Thyroid gland (tissue), 4 donors: ENCODE data around the gene MOSPD2.

Experiments used
- POLR2A ChIP-seq, 2 donors: fragments of 450-650 bp; IDR thresholded peaks; one replicate each; pipeline ENCODE4 v1.6.1; 2017; ENCODE audit warnings: antibody characterized with exemption in 2 of 2, mild to moderate bottlenecking in 2 of 2, moderate library complexity in 1 of 2
- TF ChIP-seq, protein P1 (sequence below), 6 experiments: fragments of 200-600 bp in 3 of 6; fragments of 450-650 bp in 3 of 6; sonication (generic) in 3 of 6; IDR thresholded peaks; one replicate each; pipeline ENCODE4 v1.5.1; 2016 to 2019; ENCODE audit warnings: antibody characterized with exemption in 6 of 6, mild to moderate bottlenecking in 2 of 6, inconsistent platforms in 1 of 6, moderate library complexity in 1 of 6

DNA sequence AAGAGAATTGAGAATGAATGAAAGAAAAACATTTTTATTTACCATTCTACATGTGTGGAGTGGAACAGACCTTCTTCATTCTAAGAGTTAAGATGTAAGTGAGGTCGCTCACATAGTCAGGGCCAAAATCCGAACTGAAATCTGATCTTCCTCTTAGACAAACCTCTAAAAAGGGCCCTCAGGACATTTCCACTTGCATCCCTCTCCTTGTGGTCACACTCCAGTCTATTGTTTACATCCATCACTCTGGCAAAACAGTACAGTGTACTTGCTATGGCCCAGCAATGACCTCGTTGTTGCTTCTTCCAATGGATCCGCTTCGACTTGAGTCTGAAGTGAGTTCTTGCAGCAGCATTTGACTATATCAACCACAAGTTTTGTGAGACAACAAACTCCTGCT is 54.2 kb downstream of the MOSPD2 start:
- TF ChIP-seq, protein P1, sequence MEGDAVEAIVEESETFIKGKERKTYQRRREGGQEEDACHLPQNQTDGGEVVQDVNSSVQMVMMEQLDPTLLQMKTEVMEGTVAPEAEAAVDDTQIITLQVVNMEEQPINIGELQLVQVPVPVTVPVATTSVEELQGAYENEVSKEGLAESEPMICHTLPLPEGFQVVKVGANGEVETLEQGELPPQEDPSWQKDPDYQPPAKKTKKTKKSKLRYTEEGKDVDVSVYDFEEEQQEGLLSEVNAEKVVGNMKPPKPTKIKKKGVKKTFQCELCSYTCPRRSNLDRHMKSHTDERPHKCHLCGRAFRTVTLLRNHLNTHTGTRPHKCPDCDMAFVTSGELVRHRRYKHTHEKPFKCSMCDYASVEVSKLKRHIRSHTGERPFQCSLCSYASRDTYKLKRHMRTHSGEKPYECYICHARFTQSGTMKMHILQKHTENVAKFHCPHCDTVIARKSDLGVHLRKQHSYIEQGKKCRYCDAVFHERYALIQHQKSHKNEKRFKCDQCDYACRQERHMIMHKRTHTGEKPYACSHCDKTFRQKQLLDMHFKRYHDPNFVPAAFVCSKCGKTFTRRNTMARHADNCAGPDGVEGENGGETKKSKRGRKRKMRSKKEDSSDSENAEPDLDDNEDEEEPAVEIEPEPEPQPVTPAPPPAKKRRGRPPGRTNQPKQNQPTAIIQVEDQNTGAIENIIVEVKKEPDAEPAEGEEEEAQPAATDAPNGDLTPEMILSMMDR (IDR thresholded peaks at IDR 0.05), result no peak
- TF ChIP-seq POLR2A (IDR thresholded peaks at IDR 0.05), result no peak
